ENCODE measurements around the gene POLE.

GRCh38 chr12:132624186-132624855, 62.8 kb downstream of the POLE start:
- TF ChIP-seq CTCF (IDR thresholded peaks at IDR 0.05; ENCODE audit: low read depth, low read length, missing input control) (no peak), MAX (IDR thresholded peaks at IDR 0.05) (no peak), JUND (IDR thresholded peaks at IDR 0.05) (no peak), HNF4G (IDR thresholded peaks at IDR 0.05) (no peak), SP1 (IDR thresholded peaks at IDR 0.05) (no peak)
